IMR-90 (cell line): ENCODE measurements around the gene SCAF4. TPM values are rescaled to one million over a fixed set of nuclear protein-coding genes. Genes with fewer than 3 reads are reported as not detected.

Experiments
- ATAC-seq: fragments of 200-7000 bp; cut with Tn5 transposase; 2 replicates; pipeline ENCODE4 v1.9.1; 2020; ENCODE audit warnings: low read depth, mild to moderate bottlenecking, moderate library complexity
- BruUV-seq: library from RNA; stranded (reverse); fragments of 400-500 nt; replicated peaks from 2 replicates; lab custom pipeline; 2021; lab: Mats Ljungman, UMichigan
- CTCF ChIA-PET: fragments of 300-600 bp; formaldehyde crosslinking; extraction: SDS; loops from one replicate; lab custom pipeline; 2021; ENCODE audit warnings: antibody characterized with exemption; lab: Yijun Ruan, JAX
- POLR2A ChIA-PET: fragments of 300-600 bp; sonication (Branson Sonifier 250); formaldehyde crosslinking; loops from one replicate; lab custom pipeline; 2022; ENCODE audit warnings: antibody characterized with exemption; ENCODE audit not compliant: unreplicated experiment; lab: Charles Lee
- DNase-seq: peaks from one replicate; pipeline ENCODE4 v3.0.0; 2013
- H2AFZ ChIP-seq: replicated peaks from 2 replicates; pipeline ENCODE3; 2013; ENCODE audit warnings: low read length, mild to moderate bottlenecking; ENCODE audit not compliant: poor library complexity
- H2AK5ac ChIP-seq: 2 replicates; pipeline ENCODE4 v1.6.1; 2013; ENCODE audit warnings: low read depth, low read length, inconsistent platforms
- H2AK9ac ChIP-seq: replicated peaks from 2 replicates; pipeline ENCODE3; 2013; ENCODE audit warnings: mild to moderate bottlenecking, low read depth, low read length, moderate library complexity; ENCODE audit not compliant: poor library complexity
- H2BK120ac ChIP-seq: 2 replicates; pipeline ENCODE4 v1.6.1; 2013; ENCODE audit warnings: low read depth, low read length, inconsistent platforms
- H2BK15ac ChIP-seq: 3 replicates; pipeline ENCODE4 v1.6.1; 2013; ENCODE audit warnings: low read depth, low read length, inconsistent platforms
- H2BK20ac ChIP-seq: 2 replicates; pipeline ENCODE4 v1.6.1; 2013; ENCODE audit warnings: low read depth, mild to moderate bottlenecking, inconsistent platforms, low read length, moderate library complexity
- H2BK5ac ChIP-seq: 2 replicates; pipeline ENCODE4 v1.6.1; 2013; ENCODE audit warnings: mild to moderate bottlenecking, low read depth, low read length, inconsistent platforms; ENCODE audit not compliant: poor library complexity, severe bottlenecking
- H3K14ac ChIP-seq: replicated peaks from 2 replicates; pipeline ENCODE4 v1.6.1; 2013; ENCODE audit warnings: low read depth, low read length, inconsistent platforms
- H3K18ac ChIP-seq: 2 replicates; pipeline ENCODE4 v1.6.1; 2013; ENCODE audit warnings: low read depth, low read length, control low read depth
- H3K23ac ChIP-seq: 2 replicates; pipeline ENCODE4 v1.6.1; 2013; ENCODE audit warnings: low read depth, low read length, inconsistent platforms
- H3K27ac ChIP-seq: 2 replicates; pipeline ENCODE4 v1.5.1; 2013; ENCODE audit warnings: mild to moderate bottlenecking, control low read depth, low read length; ENCODE audit not compliant: insufficient read depth
- H3K27me3 ChIP-seq: 2 replicates; pipeline ENCODE4 v1.6.1; 2013; ENCODE audit warnings: low read length; ENCODE audit not compliant: control insufficient read depth, insufficient read depth
- H3K36me3 ChIP-seq: 2 replicates; pipeline ENCODE4 v1.6.1; 2013; ENCODE audit warnings: low read length, mixed read lengths; ENCODE audit not compliant: control insufficient read depth, insufficient read depth
- H3K4ac ChIP-seq: 2 replicates; pipeline ENCODE4 v1.6.1; 2013; ENCODE audit warnings: low read depth, low read length, inconsistent platforms
- H3K4me1 ChIP-seq: 2 replicates; pipeline ENCODE4 v1.6.1; 2013; ENCODE audit warnings: low read length, mixed read lengths; ENCODE audit not compliant: control insufficient read depth, insufficient read depth
- H3K4me2 ChIP-seq: 2 replicates; pipeline ENCODE4 v1.6.1; 2013; ENCODE audit warnings: low read depth, mild to moderate bottlenecking, control low read depth, low read length, moderate library complexity
- H3K4me3 ChIP-seq: 2 replicates; pipeline ENCODE4 v1.5.1; 2013; ENCODE audit warnings: low read depth, mild to moderate bottlenecking, control low read depth, low read length, moderate library complexity; ENCODE audit not compliant: insufficient read depth
- H3K56ac ChIP-seq: 2 replicates; pipeline ENCODE4 v1.6.1; 2013; ENCODE audit warnings: low read length, inconsistent platforms; ENCODE audit not compliant: insufficient read depth; ENCODE audit errors: extremely low read depth
- H3K79me1 ChIP-seq, 2 experiments: 2 replicates each; pipeline ENCODE4 v1.6.1; 2013; ENCODE audit warnings: low read length in 2 of 2, inconsistent platforms in 1 of 2, low read depth in 1 of 2
- H3K9ac ChIP-seq: 2 replicates; pipeline ENCODE4 v1.6.1; 2013; ENCODE audit warnings: low read depth, low read length, control low read depth
- H3K9me1 ChIP-seq: 2 replicates; pipeline ENCODE4 v1.6.1; 2013; ENCODE audit warnings: low read length, inconsistent platforms; ENCODE audit not compliant: insufficient read depth
- H3K9me3 ChIP-seq: 2 replicates; pipeline ENCODE4 v1.6.1; 2013; ENCODE audit warnings: low read length; ENCODE audit not compliant: control insufficient read depth, insufficient read depth
- H4K20me1 ChIP-seq: 2 replicates; pipeline ENCODE4 v1.6.1; 2013; ENCODE audit warnings: low read length, inconsistent platforms; ENCODE audit not compliant: insufficient read depth
- H4K5ac ChIP-seq: 2 replicates; pipeline ENCODE4 v1.6.1; 2013; ENCODE audit warnings: mild to moderate bottlenecking, low read depth, low read length, control low read depth
- H4K8ac ChIP-seq, 2 experiments: 2 replicates each; pipeline ENCODE4 v1.6.1; 2013; ENCODE audit warnings: low read depth in 2 of 2, low read length in 2 of 2, control low read depth in 1 of 2, inconsistent platforms in 1 of 2
- H4K91ac ChIP-seq: 2 replicates; pipeline ENCODE4 v1.6.1; 2013; ENCODE audit warnings: low read depth, low read length, inconsistent platforms; ENCODE audit not compliant: insufficient read depth
- CEBPB ChIP-seq: IDR thresholded peaks from 2 replicates; pipeline ENCODE4 v1.6.1; 2012; ENCODE audit warnings: low read depth, low read length, improper control_type of control experiment
- CHD1 ChIP-seq: IDR thresholded peaks from 2 replicates; pipeline ENCODE4 v1.6.1; 2012; ENCODE audit warnings: low read depth, low read length, improper control_type of control experiment
- FOS ChIP-seq: fragments of 150-350 bp; IDR thresholded peaks from 2 replicates; pipeline ENCODE4 v1.6.1; 2016; ENCODE audit warnings: low read depth, low read length
- MAFK ChIP-seq: IDR thresholded peaks from 2 replicates; pipeline ENCODE4 v1.6.1; 2012; ENCODE audit warnings: low read depth, low read length, improper control_type of control experiment
- MAZ ChIP-seq: IDR thresholded peaks from 2 replicates; pipeline ENCODE4 v1.6.1; 2012; ENCODE audit warnings: low read depth, mild to moderate bottlenecking, low read length, improper control_type of control experiment, moderate library complexity, borderline replicate concordance
- MXI1 ChIP-seq: IDR thresholded peaks from 2 replicates; pipeline ENCODE4 v1.6.1; 2012; ENCODE audit warnings: low read depth, mild to moderate bottlenecking, low read length, moderate library complexity, borderline replicate concordance
- NFE2L2 ChIP-seq: fragments of 150-350 bp; IDR thresholded peaks from 2 replicates; pipeline ENCODE4 v1.6.1; 2016; ENCODE audit warnings: low read depth, mild to moderate bottlenecking, low read length
- POLR2A ChIP-seq: IDR thresholded peaks from 2 replicates; pipeline ENCODE4 v1.6.1; 2012; ENCODE audit warnings: mild to moderate bottlenecking, low read depth, low read length
- RAD21 ChIP-seq: IDR thresholded peaks from 2 replicates; pipeline ENCODE4 v1.6.1; 2012; ENCODE audit warnings: low read length, improper control_type of control experiment
- RFX5 ChIP-seq: IDR thresholded peaks from 2 replicates; pipeline ENCODE4 v1.8.0; 2012; ENCODE audit warnings: low read depth, mild to moderate bottlenecking, low read length, moderate library complexity
- WGBS, 2 experiments: methylation state at CpG; one replicate each; pipeline versions ENCODE4 v1.1.5 to v1.1.7; 2013; ENCODE audit warnings: missing lambda C conversion rate in 2 of 2; ENCODE audit not compliant: insufficient read length in 1 of 2; ENCODE audit errors: extremely low coverage in 2 of 2; 5-methylcytosine and 5-hydroxymethylcytosine counted together
- dilution Hi-C: fragments of 300-500 bp; cut with HindIII; formaldehyde crosslinking; loops from one replicate; pipeline ENCODE4 v1.14.3; 2018; ENCODE audit warnings: low sequenced_read_pairs; ENCODE audit not compliant: unreplicated experiment
- in situ Hi-C: fragments of 300-500 bp; cut with MboI; formaldehyde crosslinking; loops from 3 replicates; pipeline ENCODE4 v1.14.3; 2019; ENCODE audit warnings: low sequenced_read_pairs, inconsistent platforms, mixed read lengths
- intact Hi-C: fragments of 100-400 bp; cut with micrococcal nuclease; formaldehyde crosslinking; loops from 2 replicates; pipeline ENCODE4 v1.10.0; 2022
- polyA plus RNA-seq, 3 experiments: library from polyadenylated mRNA; depleted of rRNA; stranded (reverse); fragments of >200 nt; gene quantifications; 2 replicates each; pipeline ENCODE4 v1.2.3, GENCODE V29; 2012; ENCODE audit warnings: low replicate concordance in 1 of 3
- total RNA-seq: library from RNA; depleted of rRNA; stranded (reverse); fragments of >200 nt; gene quantifications from 2 replicates; pipeline ENCODE4 v1.2.3, GENCODE V29; 2012
- TF ChIP-seq, protein P1 (sequence below): fragments of 150-350 bp; IDR thresholded peaks from 2 replicates; pipeline ENCODE4 v1.6.1; 2016; ENCODE audit warnings: low read depth, mild to moderate bottlenecking, low read length, moderate library complexity, borderline replicate concordance
- TF ChIP-seq, protein P2 (sequence below): fragments of 150-350 bp; IDR thresholded peaks from 2 replicates; pipeline ENCODE4 v1.6.1; 2017; ENCODE audit warnings: mild to moderate bottlenecking, antibody characterized with exemption, low read length, low read depth

SCAF4 gene
- total and polyA plus RNA-seq, 2 of the 4 experiments (the other 2 are of a cell fraction): 2.7 to 12.1 TPM

DNA sequence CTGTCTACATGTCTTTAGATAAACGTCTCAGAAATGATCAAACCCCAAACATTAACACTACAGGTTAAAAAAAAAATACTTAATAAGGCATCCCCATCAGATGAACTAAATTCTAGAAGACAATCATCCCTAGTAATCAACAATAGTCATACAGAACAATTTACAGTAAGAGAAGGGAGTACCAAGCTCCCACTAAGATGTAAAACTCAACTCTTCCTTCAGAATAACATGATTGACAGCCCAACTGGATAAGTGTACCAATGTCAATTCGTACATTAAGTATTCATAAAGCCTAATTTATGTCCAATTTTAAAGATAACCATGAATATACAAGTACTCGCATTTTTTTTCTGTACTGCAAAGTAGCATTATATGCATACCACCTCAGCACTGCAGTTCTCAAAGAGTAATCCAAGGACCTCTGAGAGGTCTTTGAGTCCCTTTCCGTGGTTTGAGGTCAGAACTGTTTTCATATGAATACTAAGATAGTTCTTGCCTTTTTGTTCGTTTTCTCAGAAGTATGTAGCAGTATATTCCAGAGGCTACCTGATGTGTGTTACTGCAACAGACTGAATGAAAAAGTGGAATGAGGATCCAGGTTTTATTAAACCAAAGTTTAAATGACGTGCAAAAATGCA lies 6.6 kb downstream of the SCAF4 start:
- CTCF ChIA-PET: no interaction called here
- no TSS peak for BruUV-seq
- H3K4me3 ChIP-seq: no peak overlapping the region

More for the DNA sequence above, 6.6 kb downstream of the SCAF4 start:
- H3K9me1 ChIP-seq: peaks cover 4% of the 10 kb centered on the region
- H3K18ac ChIP-seq: no peak overlapping the region
- no peak overlapping the region for H2BK15ac ChIP-seq
- H2BK20ac ChIP-seq: no peak overlapping the region
- TF ChIP-seq, protein P1, sequence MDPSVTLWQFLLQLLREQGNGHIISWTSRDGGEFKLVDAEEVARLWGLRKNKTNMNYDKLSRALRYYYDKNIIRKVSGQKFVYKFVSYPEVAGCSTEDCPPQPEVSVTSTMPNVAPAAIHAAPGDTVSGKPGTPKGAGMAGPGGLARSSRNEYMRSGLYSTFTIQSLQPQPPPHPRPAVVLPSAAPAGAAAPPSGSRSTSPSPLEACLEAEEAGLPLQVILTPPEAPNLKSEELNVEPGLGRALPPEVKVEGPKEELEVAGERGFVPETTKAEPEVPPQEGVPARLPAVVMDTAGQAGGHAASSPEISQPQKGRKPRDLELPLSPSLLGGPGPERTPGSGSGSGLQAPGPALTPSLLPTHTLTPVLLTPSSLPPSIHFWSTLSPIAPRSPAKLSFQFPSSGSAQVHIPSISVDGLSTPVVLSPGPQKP: no peak
- TF ChIP-seq, protein P2, sequence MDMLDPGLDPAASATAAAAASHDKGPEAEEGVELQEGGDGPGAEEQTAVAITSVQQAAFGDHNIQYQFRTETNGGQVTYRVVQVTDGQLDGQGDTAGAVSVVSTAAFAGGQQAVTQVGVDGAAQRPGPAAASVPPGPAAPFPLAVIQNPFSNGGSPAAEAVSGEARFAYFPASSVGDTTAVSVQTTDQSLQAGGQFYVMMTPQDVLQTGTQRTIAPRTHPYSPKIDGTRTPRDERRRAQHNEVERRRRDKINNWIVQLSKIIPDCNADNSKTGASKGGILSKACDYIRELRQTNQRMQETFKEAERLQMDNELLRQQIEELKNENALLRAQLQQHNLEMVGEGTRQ: no peak
- TF ChIP-seq MAFK (no peak), FOS (no peak), POLR2A (no peak), NFE2L2 (no peak), CHD1 (no peak), MAZ (no peak), CEBPB (no peak), RFX5 (no peak), RAD21 (no peak), MXI1 (no peak)
- H2AFZ ChIP-seq: no peak overlapping the region
- H3K4ac ChIP-seq: no peak overlapping the region
- H3K9me3 ChIP-seq: no peaks in the 10 kb centered on the region
- intact Hi-C loops (no loop called here), in situ Hi-C loops (no loop called here), dilution Hi-C loops (no loop called here)
- H3K27me3 ChIP-seq: no peaks in the 10 kb centered on the region
- H4K5ac ChIP-seq: no peak overlapping the region
- no peak overlapping the region for H3K9ac ChIP-seq
- ATAC-seq (no peak), DNase-seq (no peak)
- no peak overlapping the region for H2BK120ac ChIP-seq
- H3K36me3 ChIP-seq: peaks cover 1% of the 10 kb centered on the region
- H2AK9ac ChIP-seq: no peak overlapping the region
- no peak overlapping the region for H3K4me2 ChIP-seq
- POLR2A ChIA-PET: no interaction called here
- peaks cover 0 to 23% of the 10 kb centered on the region in 2 experiments; a peak in 2 of 4 replicates for H3K79me1 ChIP-seq
- H4K20me1 ChIP-seq: peaks cover 90% of the 10 kb centered on the region
- H3K14ac ChIP-seq: no peak overlapping the region
- no peak overlapping the region for H4K91ac ChIP-seq
- no peak overlapping the region for H3K23ac ChIP-seq
- no peak overlapping the region for H3K27ac ChIP-seq
- 94% methylated on average over 2 of the region's 6 CpGs; no CpG with 5 or more reads in 1 of the 2 experiments for WGBS, 2 experiments
- no peak overlapping the region for H2AK5ac ChIP-seq
- no peak overlapping the region for H4K8ac ChIP-seq
- H3K4me1 ChIP-seq: peaks cover 7% of the 10 kb centered on the region; the same call in 1 of the 2 replicates
- H3K56ac ChIP-seq: no peak overlapping the region
- H2BK5ac ChIP-seq: no peak overlapping the region
